SH-SY5Y (cell line): Measurements from ENCODE around the gene VWA5A.

Experiments used
- GATA2 ChIP-seq: IDR thresholded peaks from 2 replicates; pipeline ENCODE4 v1.6.1; 2011; ENCODE audit warnings: mild to moderate bottlenecking, low read depth, low read length
- GATA3 ChIP-seq: IDR thresholded peaks from 2 replicates; pipeline ENCODE4 v1.6.1; 2011; ENCODE audit warnings: low read depth, mild to moderate bottlenecking, low read length, moderate library complexity

- TF ChIP-seq GATA2 (no peak), GATA3 (no peak)
Observed at GRCh38 chr11:124147951-124148350, 32.7 kb downstream of the VWA5A start.
